B cell (primary cell): ENCODE results near the gene ATP6V1B1. TPM values are rescaled to one million over a fixed set of nuclear protein-coding genes. Genes with fewer than 3 reads are reported as not detected.

Experiments
- ATAC-seq: fragments of 200-7000 bp; cut with Tn5 transposase; one replicate; pipeline ENCODE4 v1.10.0; 2021; ENCODE audit warnings: low read depth, mild to moderate bottlenecking, moderate number of reproducible peaks, moderate library complexity
- CTCF ChIA-PET: fragments of 350-600 bp; sonication (Branson Sonifier 250); formaldehyde crosslinking; loops from one replicate; lab custom pipeline; 2021; ENCODE audit warnings: antibody characterized with exemption, inconsistent platforms; lab: Charles Lee
- POLR2A ChIA-PET: fragments of 350-600 bp; sonication (Branson Sonifier 250); formaldehyde crosslinking; loops from one replicate; lab custom pipeline; 2021; ENCODE audit warnings: antibody characterized with exemption; lab: Charles Lee
- DNase-seq: peaks from one replicate; pipeline ENCODE4 v3.0.0; 2013
- H2AFZ ChIP-seq: 2 replicates; pipeline ENCODE4 v1.6.1; 2012; ENCODE audit warnings: mild to moderate bottlenecking, low read depth, low read length; ENCODE audit not compliant: insufficient read depth, poor library complexity, severe bottlenecking
- H3K27ac ChIP-seq, 2 donors: 1 replicate in 1 of 2; 2 replicates in 1 of 2; pipeline ENCODE4 v1.5.1; 2012 to 2013; ENCODE audit warnings: low read length in 2 of 2, mild to moderate bottlenecking in 2 of 2, moderate library complexity in 1 of 2
- H3K27me3 ChIP-seq, 4 experiments: fragments of 200-600 bp in 1 of 4; sonication (generic) in 1 of 4; replicated peaks in 1 of 4; 1 replicate in 2 of 4; 2 replicates in 2 of 4; pipeline versions ENCODE4 v1.6.1 to v1.7.0; 2013 to 2016; ENCODE audit warnings: low read length in 3 of 4, mild to moderate bottlenecking in 2 of 4, mixed read lengths in 1 of 4, moderate library complexity in 1 of 4; ENCODE audit not compliant: insufficient read depth in 4 of 4, control insufficient read depth in 3 of 4; ENCODE audit errors: control extremely low read depth in 1 of 4
- H3K36me3 ChIP-seq, 2 experiments: replicated peaks in 1 of 2; 1 replicate in 1 of 2; 2 replicates in 1 of 2; pipeline versions ENCODE4 v1.6.1 to v1.7.1; 2013; ENCODE audit warnings: low read length in 1 of 2; ENCODE audit not compliant: insufficient read depth in 2 of 2, control insufficient read depth in 1 of 2; ENCODE audit errors: control extremely low read depth in 1 of 2, extremely low read depth in 1 of 2
- H3K4me1 ChIP-seq, 2 donors: fragments of 200-600 bp in 1 of 2; sonication (generic) in 1 of 2; 1 replicate in 1 of 2; 2 replicates in 1 of 2; pipeline versions ENCODE4 v1.5.1 to v1.6.1; 2013 to 2017; ENCODE audit warnings: low read length in 2 of 2; ENCODE audit not compliant: control insufficient read depth in 2 of 2, insufficient read depth in 2 of 2
- H3K4me2 ChIP-seq: replicated peaks from 2 replicates; pipeline ENCODE3; 2012; ENCODE audit warnings: mild to moderate bottlenecking, low read depth, low read length; ENCODE audit not compliant: poor library complexity, severe bottlenecking
- H3K4me3 ChIP-seq, 5 experiments: fragments of 200-600 bp in 1 of 5; sonication (generic) in 1 of 5; 1 replicate in 3 of 5; 2 replicates in 2 of 5; pipeline versions ENCODE4 v1.5.1 to v1.7.0; 2011 to 2016; ENCODE audit warnings: low read length in 4 of 5, mild to moderate bottlenecking in 4 of 5, low read depth in 2 of 5, control low read depth in 1 of 5, moderate library complexity in 1 of 5; ENCODE audit not compliant: insufficient read depth in 1 of 5; ENCODE audit errors: control extremely low read depth in 1 of 5, extremely low read depth in 1 of 5
- H3K79me2 ChIP-seq: fragments of 200-600 bp; sonication (generic); one replicate; pipeline ENCODE4 v1.6.0; 2016; ENCODE audit warnings: low read length; ENCODE audit not compliant: control insufficient read depth, insufficient read depth
- H3K9ac ChIP-seq: fragments of 200-600 bp; sonication (generic); 2 replicates; pipeline ENCODE4 v1.6.1; 2017; ENCODE audit warnings: mild to moderate bottlenecking, low read length, moderate library complexity
- H3K9me3 ChIP-seq, 3 donors: one replicate each; pipeline versions ENCODE4 v1.6.1 to v1.7.1; 2013; ENCODE audit warnings: low read length in 2 of 3; ENCODE audit not compliant: control insufficient read depth in 2 of 3, insufficient read depth in 1 of 3; ENCODE audit errors: control extremely low read depth in 1 of 3
- H4K20me1 ChIP-seq: 2 replicates; pipeline ENCODE4 v1.6.0; 2012; ENCODE audit warnings: mild to moderate bottlenecking, low read length; ENCODE audit not compliant: insufficient read depth, control insufficient read depth, poor library complexity, severe bottlenecking
- H3K27ac Mint-ChIP-seq: one replicate; pipeline ENCODE4 v1.8.0; 2021; ENCODE audit warnings: mixed read lengths
- H3K27me3 Mint-ChIP-seq: one replicate; pipeline ENCODE4 v1.8.0; 2021; ENCODE audit warnings: mixed read lengths
- H3K4me1 Mint-ChIP-seq: one replicate; pipeline ENCODE4 v1.8.0; 2021; ENCODE audit warnings: mixed read lengths
- H3K4me3 Mint-ChIP-seq: one replicate; pipeline ENCODE4 v1.8.0; 2021; ENCODE audit warnings: mixed read lengths
- H3K9me3 Mint-ChIP-seq: one replicate; pipeline ENCODE4 v1.8.0; 2022; ENCODE audit warnings: mixed read lengths; ENCODE audit not compliant: insufficient read depth
- CTCF ChIP-seq: fragments of 200-600 bp; IDR thresholded peaks from one replicate; pipeline ENCODE4 v1.8.0; 2022; ENCODE audit warnings: antibody characterized with exemption, mild to moderate bottlenecking
- EZH2 ChIP-seq: IDR thresholded peaks from 2 replicates; pipeline ENCODE4 v1.6.1; 2012; ENCODE audit warnings: borderline replicate concordance, low read depth, mild to moderate bottlenecking, moderate library complexity, low read length; ENCODE audit not compliant: insufficient read depth, poor library complexity, severe bottlenecking
- WGBS: methylation state at CpG from one replicate; pipeline ENCODE4 v1.1.5; 2013; ENCODE audit warnings: missing lambda C conversion rate; ENCODE audit not compliant: insufficient coverage; 5-methylcytosine and 5-hydroxymethylcytosine counted together
- intact Hi-C: fragments of 100-400 bp; cut with micrococcal nuclease; formaldehyde crosslinking; loops from one replicate; pipeline ENCODE4 v1.10.0; 2022
- polyA plus RNA-seq: library from polyadenylated mRNA; depleted of rRNA; stranded (reverse); fragments of >200 nt; gene quantifications from 2 replicates; pipeline ENCODE4 v1.2.3, GENCODE V29; 2012
- total RNA-seq, 2 donors: library from RNA; stranded (reverse); fragments of 120-200 nt in 1 of 2; gene quantifications; 1 replicate in 1 of 2; 2 replicates in 1 of 2; pipeline versions ENCODE4 v1.2.3 to v1.2.4, GENCODE V29; 2013 to 2022

Gene ATP6V1B1
- total and polyA plus RNA-seq, 2 donors (not counting 1 experiment from before 2014, with no cell fraction given), result not detected

DNA sequence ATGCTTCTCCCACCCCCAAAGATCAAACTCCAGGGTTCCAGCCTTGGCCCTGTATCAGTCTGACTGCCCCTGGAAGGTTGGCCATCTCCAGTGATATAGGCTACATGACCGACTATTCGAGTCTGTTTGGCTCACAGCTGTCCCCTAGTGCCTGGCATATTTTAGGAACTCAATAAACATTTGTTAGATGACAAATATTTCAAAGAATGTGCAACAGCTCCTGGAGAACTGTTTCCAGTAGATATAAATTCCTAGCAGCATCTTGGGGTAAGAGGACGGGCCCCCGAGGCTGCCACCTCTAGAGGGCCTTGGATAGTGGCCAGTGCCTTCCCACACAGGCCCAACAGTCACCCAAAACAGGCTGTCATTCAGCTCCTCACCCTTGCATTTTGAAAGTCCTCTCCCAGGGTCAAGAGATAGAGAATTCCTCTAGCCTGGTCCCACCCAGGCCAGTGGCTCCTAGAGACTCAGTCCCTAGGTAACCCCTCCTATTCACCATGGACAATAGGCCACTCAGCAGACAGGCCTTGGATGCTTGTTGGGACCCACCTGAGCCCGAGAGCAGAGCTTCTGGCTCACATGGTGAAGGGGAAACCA is 45.1 kb upstream of the ATP6V1B1 start:
- intact Hi-C loops, result no loop called here
- peaks cover 0 to 81% (median 47%) of the 10 kb centered on the region in 4 experiments for H3K27me3 ChIP-seq

More for the DNA sequence above, 45.1 kb upstream of the ATP6V1B1 start:
- Histone ChIP-seq H3K4me2 (no peak overlapping the region), H3K9ac (no peak overlapping the region), H3K9me3 (peaks cover 0 to 34% (median 2%) of the 10 kb centered on the region in 3 donors), H4K20me1 (no peaks in the 10 kb centered on the region), H3K4me3 (no peak overlapping the region), H3K27ac (no peak overlapping the region), H3K36me3 (no peaks in the 10 kb centered on the region), H3K4me1 (peaks cover 31 to 34% of the 10 kb centered on the region in 2 donors), H2AFZ (no peak overlapping the region), H3K79me2 (no peaks in the 10 kb centered on the region)
- DNase-seq (no peak), ATAC-seq (no peak)
- Mint-ChIP-seq H3K4me1 (peaks cover 31% of the 10 kb centered on the region), H3K4me3 (no peak overlapping the region), H3K27me3 (peaks cover 84% of the 10 kb centered on the region), H3K9me3 (no peaks in the 10 kb centered on the region), H3K27ac (no peak overlapping the region)
- WGBS, result 51% methylated on average over 4 of the region's 5 CpGs
- POLR2A ChIA-PET, result no interaction called here
- CTCF ChIA-PET, result no interaction called here
- TF ChIP-seq EZH2, result no peak
- TF ChIP-seq CTCF, result no peak
